ENCODE measurements around the gene KRTAP9-8.
"Not testable (repeated sequence)": the region's sequence is repeated elsewhere in the genome, so short reads cannot be mapped to it uniquely, and the experiment has no call there.

The KRTAP9-8 gene

GRCh38 chr17:41255381-41256290 lies 17.8 kb downstream of the KRTAP9-8 start, which contains the start of gene KRTAP9-9:
TSS of gene KRTAP9-9 (plus strand) at chr17:41255384.
- DNase-seq: not testable (repeated sequence)

GRCh38 chr17:41256291-41256685 lies 18.5 kb downstream of the KRTAP9-8 start:
- DNase-seq: no peak

- DNase-seq: no peak
These were observed 20.6 kb downstream of the KRTAP9-8 start for GRCh38 chr17:41258406-41258805.

- no peak for DNase-seq
These were observed 25.4 kb downstream of the KRTAP9-8 start for GRCh38 chr17:41263212-41263611.

- no peak for DNase-seq
These were observed 26.8 kb downstream of the KRTAP9-8 start for GRCh38 chr17:41264599-41264998.

- no peak for DNase-seq
These were observed 27.3 kb downstream of the KRTAP9-8 start, which contains the start of gene KRTAP9-6 for GRCh38 chr17:41265078-41265477. TSS of gene KRTAP9-6 (plus strand) at chr17:41265378. CDS start at chr17:41265378, 0 bp downstream.

- no peak for DNase-seq
These were observed 29.9 kb downstream of the KRTAP9-8 start for GRCh38 chr17:41267711-41268110.

GRCh38 chr17:41271323-41271722 lies 33.5 kb downstream of the KRTAP9-8 start:
- not testable (repeated sequence) for DNase-seq

GRCh38 chr17:41271858-41272257 lies 34.1 kb downstream of the KRTAP9-8 start:
- DNase-seq: no peak

GRCh38 chr17:41275648-41276190 lies 37.9 kb downstream of the KRTAP9-8 start, which contains the start of gene KRTAP9-7:
TSS of gene KRTAP9-7 (plus strand) at chr17:41275698. CDS start at chr17:41275698, 0 bp downstream.
- DNase-seq: not testable (repeated sequence)

- no peak for DNase-seq
These were observed 40.6 kb downstream of the KRTAP9-8 start for GRCh38 chr17:41278176-41278955.

GRCh38 chr17:41284043-41284442 lies 46.2 kb downstream of the KRTAP9-8 start:
- DNase-seq: no peak

GRCh38 chr17:41284546-41284945 lies 46.7 kb downstream of the KRTAP9-8 start:
- DNase-seq: no peak

- DNase-seq: no peak
These were observed 49.3 kb downstream of the KRTAP9-8 start for GRCh38 chr17:41287050-41287449.
